Left colon (tissue), 2 donors: ENCODE data around the gene UBE2C. TPM values are rescaled to one million over a fixed set of nuclear protein-coding genes. Genes with fewer than 3 reads are reported as not detected.

ENCODE experiments used
- total RNA-seq, 2 donors: library from RNA; stranded (reverse); fragmentation: NEBNext Ultra II Directional; extraction: Animal tissue kit (Norgen Biotek cat#: 25700); gene quantifications; one replicate each; pipeline ENCODE4 v1.2.1, GENCODE V29; 2021
- donor health status: DM: no; HTN: no; CAD: no.
- donor health status: DM: yes; HTN: yes; CAD: no.

The UBE2C gene
- total RNA-seq, 2 donors from 2014 or later: 6.8 to 22.3 TPM

Other genes with a start within 250 kb of the UBE2C start
- not detected for gene WFDC8, start 233.4 kb upstream of the UBE2C start, total RNA-seq
- gene WFDC10A, start 182.9 kb upstream of the UBE2C start, total RNA-seq: not detected
- gene WFDC9, start 181.4 kb upstream of the UBE2C start, total RNA-seq: not detected
- gene WFDC11, start 142.4 kb upstream of the UBE2C start, total RNA-seq: not detected
- not detected for gene WFDC13, start 110.6 kb upstream of the UBE2C start, total RNA-seq
- gene WFDC10B, start 107.6 kb upstream of the UBE2C start, total RNA-seq: not detected
- not detected for gene SPINT4, start 90.3 kb upstream of the UBE2C start, total RNA-seq
- 1 to 10 TPM; 2.3 to 9.8 TPM for gene WFDC3, start 20.8 kb upstream of the UBE2C start, total RNA-seq
- gene DNTTIP1, start 20.7 kb upstream of the UBE2C start, total RNA-seq: 10 to 100 TPM; 50.9 to 60.5 TPM
- gene TNNC2, start 14.7 kb downstream of the UBE2C start, total RNA-seq: 1 to 10 TPM; 3.9 to 5.1 TPM
- 10 to 100 TPM; 14.4 to 15.8 TPM for gene SNX21, start 21.2 kb downstream of the UBE2C start, total RNA-seq
- 10 to 100 TPM; 46.5 to 47.9 TPM for gene ACOT8, start 44.7 kb downstream of the UBE2C start, total RNA-seq
- 1 to 10 TPM; 4.2 to 5.6 TPM for gene ZSWIM3, start 45.0 kb downstream of the UBE2C start, total RNA-seq
- gene ZSWIM1, start 68.6 kb downstream of the UBE2C start, total RNA-seq: 10 to 100 TPM; 11.8 to 12.0 TPM
- gene SPATA25, start 75.0 kb downstream of the UBE2C start, total RNA-seq: 1 to 10 TPM; 2.0 to 3.2 TPM
- gene NEURL2, start 78.6 kb downstream of the UBE2C start, total RNA-seq: 1 to 10 TPM; 4.7 to 5.5 TPM
- gene CTSA, start 78.7 kb downstream of the UBE2C start, total RNA-seq: 100 to 1,000 TPM; 513 to 538 TPM
- 10 to 100 TPM; 14.7 to 49.5 TPM for gene PLTP, start 99.5 kb downstream of the UBE2C start, total RNA-seq
- 10 to 100 TPM; 27.2 to 32.1 TPM for gene PCIF1, start 122.0 kb downstream of the UBE2C start, total RNA-seq
- gene ZNF335, start 159.6 kb downstream of the UBE2C start, total RNA-seq: 10 to 100 TPM; 14.8 to 18.2 TPM
- gene MMP9, start 196.3 kb downstream of the UBE2C start, total RNA-seq: 1 to 10 TPM in 1 of 2 donors, under 1 TPM in 1; 0.31 to 2.1 TPM
- 1 to 10 TPM in 1 of 2 donors, not detected in 1; 1.6 TPM for gene SLC12A5, start 216.6 kb downstream of the UBE2C start, total RNA-seq